HEK293 (cell line): ENCODE measurements around the gene CLCN3.

Source experiments
- CTCF ChIA-PET: fragments of 350-600 bp; formaldehyde crosslinking; extraction: SDS; loops from one replicate; lab custom pipeline; 2021; ENCODE audit warnings: antibody characterized with exemption; lab: Yijun Ruan, JAX
- POLR2A ChIA-PET: fragments of 300-600 bp; formaldehyde crosslinking; extraction: SDS; loops from one replicate; lab custom pipeline; 2020; ENCODE audit warnings: antibody characterized with exemption, inconsistent platforms; lab: Yijun Ruan, JAX
- H3K27ac ChIP-seq: fragments of 200-500 bp; sonication (Bioruptor generic); 2 replicates; pipeline ENCODE4 v1.5.1; 2014; ENCODE audit warnings: low read depth, low read length, control low read depth, inconsistent platforms; ENCODE audit errors: extremely low read depth
- H3K36me3 ChIP-seq, 2 experiments: fragments of 200-500 bp in 1 of 2; sonication (Bioruptor generic) in 1 of 2; 1 replicate in 1 of 2; 2 replicates in 1 of 2; pipeline ENCODE4 v1.5.1; 2014 to 2017; ENCODE audit warnings: inconsistent platforms in 2 of 2, low read length in 2 of 2; ENCODE audit not compliant: control insufficient read depth in 2 of 2, insufficient read depth in 1 of 2
- H3K4me1 ChIP-seq: fragments of 200-500 bp; sonication (Bioruptor generic); 2 replicates; pipeline ENCODE4 v1.5.1; 2014; ENCODE audit warnings: mild to moderate bottlenecking, low read length, inconsistent platforms; ENCODE audit not compliant: control insufficient read depth, insufficient read depth
- H3K4me3 ChIP-seq: 2 replicates; pipeline ENCODE4 v1.5.1; 2011; ENCODE audit warnings: low read depth, mild to moderate bottlenecking, control low read depth, low read length, moderate library complexity
- H3K9me3 ChIP-seq: fragments of 200-500 bp; sonication (Bioruptor generic); 2 replicates; pipeline ENCODE4 v1.5.1; 2014; ENCODE audit warnings: low read depth, low read length, inconsistent platforms; ENCODE audit not compliant: control insufficient read depth, insufficient read depth
- GLI2 ChIP-seq: fragments of 450-650 bp; formaldehyde crosslinking; IDR thresholded peaks from 2 replicates; pipeline ENCODE4; 2017; ENCODE audit warnings: missing biosample characterization, missing genetic modification characterization, low read depth, borderline replicate concordance
- RBAK ChIP-seq: fragments of 450-650 bp; formaldehyde crosslinking; IDR thresholded peaks from 2 replicates; pipeline ENCODE4 v1.5.1; 2016; ENCODE audit warnings: missing biosample characterization, missing genetic modification characterization
- ZBTB20 ChIP-seq: fragments of 450-650 bp; formaldehyde crosslinking; IDR thresholded peaks from 2 replicates; pipeline ENCODE4 v1.5.1; 2016; ENCODE audit warnings: missing biosample characterization, missing genetic modification characterization
- ZBTB7A ChIP-seq: fragments of 450-650 bp; formaldehyde crosslinking; IDR thresholded peaks from 2 replicates; pipeline ENCODE4 v1.5.1; 2016; ENCODE audit warnings: low read depth, missing biosample characterization, missing genetic modification characterization
- ZNF114 ChIP-seq: fragments of 450-650 bp; formaldehyde crosslinking; IDR thresholded peaks from 2 replicates; pipeline ENCODE4 v1.5.0; 2017; ENCODE audit warnings: missing biosample characterization, missing genetic modification characterization
- ZNF155 ChIP-seq: fragments of 450-650 bp; formaldehyde crosslinking; IDR thresholded peaks from 2 replicates; pipeline ENCODE4 v1.5.1; 2016; ENCODE audit warnings: missing biosample characterization, missing genetic modification characterization
- ZNF19 ChIP-seq: fragments of 450-650 bp; formaldehyde crosslinking; IDR thresholded peaks from 2 replicates; pipeline ENCODE4; 2016; ENCODE audit warnings: missing biosample characterization, missing genetic modification characterization, low read depth
- ZNF223 ChIP-seq: fragments of 450-650 bp; formaldehyde crosslinking; IDR thresholded peaks from 2 replicates; pipeline ENCODE4 v1.5.1; 2016; ENCODE audit warnings: missing biosample characterization, missing genetic modification characterization
- ZNF266 ChIP-seq: fragments of 450-650 bp; formaldehyde crosslinking; IDR thresholded peaks from 2 replicates; pipeline ENCODE4 v1.5.1; 2016; ENCODE audit warnings: missing biosample characterization, missing genetic modification characterization, low read depth
- ZNF366 ChIP-seq: fragments of 450-650 bp; formaldehyde crosslinking; conservative IDR thresholded peaks from 2 replicates; pipeline ENCODE4 v1.5.1; 2016; ENCODE audit warnings: missing biosample characterization, missing genetic modification characterization
- ZNF510 ChIP-seq: fragments of 450-650 bp; formaldehyde crosslinking; IDR thresholded peaks from 2 replicates; pipeline ENCODE4 v1.5.1; 2018; ENCODE audit warnings: mild to moderate bottlenecking, missing genetic modification characterization, missing biosample characterization; ENCODE audit not compliant: insufficient replicate concordance
- ZNF549 ChIP-seq: fragments of 450-650 bp; IDR thresholded peaks from 2 replicates; pipeline ENCODE4 v1.5.1; 2018; ENCODE audit warnings: missing biosample characterization, missing genetic modification characterization, mild to moderate bottlenecking, inconsistent platforms, moderate library complexity
- ZNF555 ChIP-seq: fragments of 450-650 bp; formaldehyde crosslinking; conservative IDR thresholded peaks from 2 replicates; pipeline ENCODE4 v1.5.1; 2017; ENCODE audit warnings: missing biosample characterization, mild to moderate bottlenecking, missing genetic modification characterization, inconsistent platforms
- ZNF560 ChIP-seq: fragments of 450-650 bp; formaldehyde crosslinking; IDR thresholded peaks from 2 replicates; pipeline ENCODE4 v1.5.1; 2017; ENCODE audit warnings: missing biosample characterization, missing genetic modification characterization, borderline replicate concordance
- ZNF623 ChIP-seq: fragments of 450-650 bp; formaldehyde crosslinking; IDR thresholded peaks from 2 replicates; pipeline ENCODE4 v1.5.1; 2016; ENCODE audit warnings: missing biosample characterization, missing genetic modification characterization
- ZNF654 ChIP-seq: fragments of 450-650 bp; formaldehyde crosslinking; IDR thresholded peaks from 2 replicates; pipeline ENCODE4 v1.5.1; 2016; ENCODE audit warnings: low read depth, missing biosample characterization, missing genetic modification characterization
- ZNF76 ChIP-seq: fragments of 450-650 bp; formaldehyde crosslinking; IDR thresholded peaks from 2 replicates; pipeline ENCODE4; 2016; ENCODE audit warnings: low read depth, missing biosample characterization, missing genetic modification characterization, borderline replicate concordance
- ZNF791 ChIP-seq: fragments of 450-650 bp; formaldehyde crosslinking; IDR thresholded peaks from 2 replicates; pipeline ENCODE4 v1.5.1; 2016; ENCODE audit warnings: missing biosample characterization, missing genetic modification characterization
- ZNF792 ChIP-seq: fragments of 450-650 bp; formaldehyde crosslinking; IDR thresholded peaks from 2 replicates; pipeline ENCODE4 v1.5.1; 2016; ENCODE audit warnings: missing biosample characterization, missing genetic modification characterization
- TF ChIP-seq, protein P1 (sequence below): fragments of 450-650 bp; formaldehyde crosslinking; IDR thresholded peaks from 2 replicates; pipeline ENCODE4 v1.5.1; 2016; ENCODE audit warnings: missing biosample characterization, missing genetic modification characterization
- TF ChIP-seq, protein P2 (sequence below): fragments of 450-650 bp; formaldehyde crosslinking; IDR thresholded peaks from 2 replicates; pipeline ENCODE4 v1.5.1; 2017; ENCODE audit warnings: missing biosample characterization, missing genetic modification characterization
- TF ChIP-seq, protein P3 (sequence below): fragments of 450-650 bp; formaldehyde crosslinking; IDR thresholded peaks from 2 replicates; pipeline ENCODE4 v1.5.1; 2016; ENCODE audit warnings: missing biosample characterization, missing genetic modification characterization

CLCN3 gene

DNA sequence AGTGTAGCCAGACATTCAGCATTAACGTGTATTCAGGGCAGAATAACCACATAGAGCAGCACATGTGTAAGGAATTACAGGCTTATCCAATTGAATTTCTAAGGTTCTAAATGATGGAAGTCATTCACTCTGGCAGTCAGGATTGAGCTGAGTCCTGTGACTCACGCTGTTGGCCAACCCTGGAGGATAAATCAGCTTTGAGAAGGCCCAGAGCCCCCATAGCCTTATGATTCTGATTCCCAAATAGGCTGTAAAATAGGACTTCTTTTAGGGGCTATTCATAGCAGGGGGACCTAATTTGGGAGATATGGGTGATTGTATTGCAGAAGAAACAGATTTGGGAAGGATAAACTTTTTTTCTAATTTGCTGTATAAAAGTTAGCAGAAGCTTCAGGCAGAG lies 145.5 kb downstream of the CLCN3 start:
- CTCF ChIA-PET, result no interaction called here
- Histone ChIP-seq H3K9me3 (no peaks in the 10 kb centered on the region), H3K4me1 (no peaks in the 10 kb centered on the region), H3K4me3 (no peak overlapping the region), H3K27ac (no peak overlapping the region), H3K36me3 (no peaks in the 10 kb centered on the region)
- POLR2A ChIA-PET, result interaction anchor here (1.1 kb wide), 1 partner anchor 8 kb away, joined by 3 read pairs; the partner anchor contains the start of gene HPF1
- TF ChIP-seq, protein P1, sequence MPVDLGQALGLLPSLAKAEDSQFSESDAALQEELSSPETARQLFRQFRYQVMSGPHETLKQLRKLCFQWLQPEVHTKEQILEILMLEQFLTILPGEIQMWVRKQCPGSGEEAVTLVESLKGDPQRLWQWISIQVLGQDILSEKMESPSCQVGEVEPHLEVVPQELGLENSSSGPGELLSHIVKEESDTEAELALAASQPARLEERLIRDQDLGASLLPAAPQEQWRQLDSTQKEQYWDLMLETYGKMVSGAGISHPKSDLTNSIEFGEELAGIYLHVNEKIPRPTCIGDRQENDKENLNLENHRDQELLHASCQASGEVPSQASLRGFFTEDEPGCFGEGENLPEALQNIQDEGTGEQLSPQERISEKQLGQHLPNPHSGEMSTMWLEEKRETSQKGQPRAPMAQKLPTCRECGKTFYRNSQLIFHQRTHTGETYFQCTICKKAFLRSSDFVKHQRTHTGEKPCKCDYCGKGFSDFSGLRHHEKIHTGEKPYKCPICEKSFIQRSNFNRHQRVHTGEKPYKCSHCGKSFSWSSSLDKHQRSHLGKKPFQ (tag by site-specific recombination), result no peak
- no peak for TF ChIP-seq ZNF76 (tag by site-specific recombination)
- TF ChIP-seq ZNF366 (tag by site-specific recombination), result no peak
- no peak for TF ChIP-seq ZNF792 (tag by site-specific recombination)

DNA sequence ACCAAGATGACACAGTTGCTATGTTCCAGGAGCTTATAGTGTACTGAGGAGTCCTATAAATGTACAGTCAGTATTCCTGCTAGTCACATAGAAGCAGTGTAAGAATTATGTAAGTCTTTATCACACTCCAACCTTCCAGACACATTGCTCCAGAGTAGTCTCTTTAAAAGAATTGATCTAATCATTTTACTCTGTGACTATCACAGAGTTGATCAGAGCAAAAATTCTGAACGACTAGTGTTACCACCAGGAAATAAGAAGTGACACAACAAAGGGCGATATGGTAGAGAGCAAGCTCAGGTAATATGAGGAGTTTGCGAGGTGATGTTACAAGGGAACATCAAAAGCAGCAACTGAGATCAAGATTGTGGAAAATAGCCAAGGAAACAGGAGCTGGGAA lies 146.4 kb downstream of the CLCN3 start:
- POLR2A ChIA-PET, result interaction anchor here (1.1 kb wide), 1 partner anchor 9 kb away, joined by 3 read pairs; the partner anchor contains the start of gene HPF1
- H3K27ac ChIP-seq, result no peak overlapping the region
- CTCF ChIA-PET, result interaction anchor here (0.6 kb wide), 1 partner anchor 275 kb away, joined by 4 read pairs; no protein-coding TSS in a partner anchor

DNA sequence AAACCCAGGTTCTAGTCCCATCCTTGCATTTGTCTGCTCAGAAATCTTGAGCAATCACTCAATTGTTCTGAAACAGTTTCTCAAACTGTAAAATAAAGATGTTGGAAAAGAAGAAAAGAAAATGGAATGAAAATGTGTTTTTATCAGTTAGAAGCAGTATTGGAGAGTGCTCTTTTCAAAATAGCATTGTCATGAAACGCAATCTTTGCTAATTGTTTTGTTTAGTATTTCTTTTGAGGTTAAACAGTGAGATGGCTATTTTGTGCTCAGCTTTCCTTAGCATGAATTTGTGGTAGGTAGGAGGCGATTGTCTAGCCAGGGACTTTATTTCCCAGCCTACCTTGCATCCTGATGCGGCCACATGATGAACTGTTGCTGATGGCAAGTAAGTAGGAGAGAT lies 148.0 kb downstream of the CLCN3 start:
- no peak overlapping the region for H3K27ac ChIP-seq
- no peaks in the 10 kb centered on the region for H3K4me1 ChIP-seq
- H3K4me3 ChIP-seq, result no peak overlapping the region
- ChIA-PET POLR2A (no interaction called here), CTCF (interaction anchor here (0.7 kb wide), 1 partner anchor 241 kb away, joined by 3 read pairs; no protein-coding TSS in a partner anchor)
- H3K36me3 ChIP-seq, result no peaks in the 10 kb centered on the region
- no peaks in the 10 kb centered on the region for H3K9me3 ChIP-seq
- TF ChIP-seq ZNF155 (tag by site-specific recombination) (no peak), ZNF555 (tag by site-specific recombination) (no peak), ZBTB20 (tag by site-specific recombination) (no peak), ZNF791 (tag by site-specific recombination) (no peak), ZNF114 (no peak), ZBTB7A (no peak), RBAK (tag by site-specific recombination) (no peak)

More for the DNA sequence above, 146.4 kb downstream of the CLCN3 start:
- H3K4me1 ChIP-seq, result no peaks in the 10 kb centered on the region
- no peaks in the 10 kb centered on the region for H3K9me3 ChIP-seq
- H3K4me3 ChIP-seq, result no peak overlapping the region
- no peaks in the 10 kb centered on the region for H3K36me3 ChIP-seq
- no peak for TF ChIP-seq ZNF266
- TF ChIP-seq ZNF560 (tag by site-specific recombination), result no peak
- no peak for TF ChIP-seq GLI2 (tag by site-specific recombination)
- TF ChIP-seq, protein P2, sequence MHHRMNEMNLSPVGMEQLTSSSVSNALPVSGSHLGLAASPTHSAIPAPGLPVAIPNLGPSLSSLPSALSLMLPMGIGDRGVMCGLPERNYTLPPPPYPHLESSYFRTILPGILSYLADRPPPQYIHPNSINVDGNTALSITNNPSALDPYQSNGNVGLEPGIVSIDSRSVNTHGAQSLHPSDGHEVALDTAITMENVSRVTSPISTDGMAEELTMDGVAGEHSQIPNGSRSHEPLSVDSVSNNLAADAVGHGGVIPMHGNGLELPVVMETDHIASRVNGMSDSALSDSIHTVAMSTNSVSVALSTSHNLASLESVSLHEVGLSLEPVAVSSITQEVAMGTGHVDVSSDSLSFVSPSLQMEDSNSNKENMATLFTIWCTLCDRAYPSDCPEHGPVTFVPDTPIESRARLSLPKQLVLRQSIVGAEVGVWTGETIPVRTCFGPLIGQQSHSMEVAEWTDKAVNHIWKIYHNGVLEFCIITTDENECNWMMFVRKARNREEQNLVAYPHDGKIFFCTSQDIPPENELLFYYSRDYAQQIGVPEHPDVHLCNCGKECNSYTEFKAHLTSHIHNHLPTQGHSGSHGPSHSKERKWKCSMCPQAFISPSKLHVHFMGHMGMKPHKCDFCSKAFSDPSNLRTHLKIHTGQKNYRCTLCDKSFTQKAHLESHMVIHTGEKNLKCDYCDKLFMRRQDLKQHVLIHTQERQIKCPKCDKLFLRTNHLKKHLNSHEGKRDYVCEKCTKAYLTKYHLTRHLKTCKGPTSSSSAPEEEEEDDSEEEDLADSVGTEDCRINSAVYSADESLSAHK (tag by site-specific recombination), result no peak
- TF ChIP-seq ZNF19, result no peak
- TF ChIP-seq, protein P3, sequence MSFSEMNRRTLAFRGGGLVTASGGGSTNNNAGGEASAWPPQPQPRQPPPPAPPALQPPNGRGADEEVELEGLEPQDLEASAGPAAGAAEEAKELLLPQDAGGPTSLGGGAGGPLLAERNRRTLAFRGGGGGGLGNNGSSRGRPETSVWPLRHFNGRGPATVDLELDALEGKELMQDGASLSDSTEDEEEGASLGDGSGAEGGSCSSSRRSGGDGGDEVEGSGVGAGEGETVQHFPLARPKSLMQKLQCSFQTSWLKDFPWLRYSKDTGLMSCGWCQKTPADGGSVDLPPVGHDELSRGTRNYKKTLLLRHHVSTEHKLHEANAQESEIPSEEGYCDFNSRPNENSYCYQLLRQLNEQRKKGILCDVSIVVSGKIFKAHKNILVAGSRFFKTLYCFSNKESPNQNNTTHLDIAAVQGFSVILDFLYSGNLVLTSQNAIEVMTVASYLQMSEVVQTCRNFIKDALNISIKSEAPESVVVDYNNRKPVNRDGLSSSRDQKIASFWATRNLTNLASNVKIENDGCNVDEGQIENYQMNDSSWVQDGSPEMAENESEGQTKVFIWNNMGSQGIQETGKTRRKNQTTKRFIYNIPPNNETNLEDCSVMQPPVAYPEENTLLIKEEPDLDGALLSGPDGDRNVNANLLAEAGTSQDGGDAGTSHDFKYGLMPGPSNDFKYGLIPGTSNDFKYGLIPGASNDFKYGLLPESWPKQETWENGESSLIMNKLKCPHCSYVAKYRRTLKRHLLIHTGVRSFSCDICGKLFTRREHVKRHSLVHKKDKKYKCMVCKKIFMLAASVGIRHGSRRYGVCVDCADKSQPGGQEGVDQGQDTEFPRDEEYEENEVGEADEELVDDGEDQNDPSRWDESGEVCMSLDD (tag by site-specific recombination), result no peak
- no peak for TF ChIP-seq ZNF223
- no peak for TF ChIP-seq ZNF654 (tag by site-specific recombination)
- no peak for TF ChIP-seq ZNF623 (tag by site-specific recombination)
- no peak for TF ChIP-seq ZNF549 (tag by site-specific recombination)
- no peak for TF ChIP-seq ZNF510
